Vagina (tissue), 2 donors: ENCODE data around the gene VTI1A.

Experiments
- POLR2A ChIP-seq, 2 donors: fragments of 450-650 bp; IDR thresholded peaks; one replicate each; pipeline ENCODE4 v1.6.1; 2017; ENCODE audit warnings: antibody characterized with exemption in 2 of 2, mild to moderate bottlenecking in 2 of 2, moderate library complexity in 2 of 2
- POLR2AphosphoS5 ChIP-seq, 2 donors: sonication (generic); formaldehyde crosslinking; IDR thresholded peaks; one replicate each; pipeline ENCODE4 v1.9.0; 2017; ENCODE audit warnings: antibody characterized with exemption in 2 of 2, mild to moderate bottlenecking in 2 of 2, low read depth in 1 of 2; ENCODE audit not compliant: insufficient read depth in 1 of 2
- TF ChIP-seq, protein P1 (sequence below), 3 experiments: fragments of 450-650 bp in 2 of 3; fragments of 200-600 bp in 1 of 3; sonication (generic) in 1 of 3; IDR thresholded peaks; one replicate each; pipeline ENCODE4 v1.5.1; 2017 to 2019; ENCODE audit warnings: antibody characterized with exemption in 3 of 3, mild to moderate bottlenecking in 2 of 3, moderate library complexity in 2 of 3

DNA sequence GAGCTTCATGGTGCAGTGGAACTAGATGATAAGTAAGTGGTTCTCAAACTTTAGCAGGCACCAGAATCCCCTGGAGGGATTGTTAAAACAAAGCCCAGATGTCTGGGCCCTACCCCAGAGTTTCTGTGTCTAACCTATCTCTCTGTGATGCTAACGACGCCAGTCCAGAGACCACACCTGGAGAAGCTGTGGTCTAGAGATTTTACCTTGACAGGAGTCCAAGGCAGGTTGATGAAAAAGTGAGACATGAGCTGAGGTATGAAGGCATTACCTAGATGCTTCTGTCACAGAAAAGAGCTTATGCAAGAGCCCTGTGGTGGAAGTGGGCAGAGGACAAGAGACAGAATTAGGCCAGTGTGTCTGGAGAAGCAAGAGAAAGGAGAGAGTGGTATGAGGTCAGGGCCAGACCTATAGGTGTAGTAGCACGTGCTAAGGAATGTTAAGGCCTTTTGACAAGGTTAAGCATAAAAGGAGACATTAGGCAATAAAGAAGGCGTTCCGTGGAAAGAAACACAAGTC, 318.8 kb downstream of the VTI1A start:
- TF ChIP-seq, protein P1, sequence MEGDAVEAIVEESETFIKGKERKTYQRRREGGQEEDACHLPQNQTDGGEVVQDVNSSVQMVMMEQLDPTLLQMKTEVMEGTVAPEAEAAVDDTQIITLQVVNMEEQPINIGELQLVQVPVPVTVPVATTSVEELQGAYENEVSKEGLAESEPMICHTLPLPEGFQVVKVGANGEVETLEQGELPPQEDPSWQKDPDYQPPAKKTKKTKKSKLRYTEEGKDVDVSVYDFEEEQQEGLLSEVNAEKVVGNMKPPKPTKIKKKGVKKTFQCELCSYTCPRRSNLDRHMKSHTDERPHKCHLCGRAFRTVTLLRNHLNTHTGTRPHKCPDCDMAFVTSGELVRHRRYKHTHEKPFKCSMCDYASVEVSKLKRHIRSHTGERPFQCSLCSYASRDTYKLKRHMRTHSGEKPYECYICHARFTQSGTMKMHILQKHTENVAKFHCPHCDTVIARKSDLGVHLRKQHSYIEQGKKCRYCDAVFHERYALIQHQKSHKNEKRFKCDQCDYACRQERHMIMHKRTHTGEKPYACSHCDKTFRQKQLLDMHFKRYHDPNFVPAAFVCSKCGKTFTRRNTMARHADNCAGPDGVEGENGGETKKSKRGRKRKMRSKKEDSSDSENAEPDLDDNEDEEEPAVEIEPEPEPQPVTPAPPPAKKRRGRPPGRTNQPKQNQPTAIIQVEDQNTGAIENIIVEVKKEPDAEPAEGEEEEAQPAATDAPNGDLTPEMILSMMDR (IDR thresholded peaks at IDR 0.05): no peak
- TF ChIP-seq POLR2AphosphoS5 (IDR thresholded peaks at IDR 0.05; ENCODE audit: insufficient read depth in 1 of 2, low read depth in 1 of 2) (no peak), POLR2A (IDR thresholded peaks at IDR 0.05) (no peak)
